ENCODE data around the gene VPS13D. TPM values are rescaled to one million over a fixed set of nuclear protein-coding genes. Genes with fewer than 3 reads are reported as not detected.

VPS13D gene
- total and polyA plus RNA-seq, 2 of the 4 experiments (the other 2 are of a cell fraction) = 9.0 to 16.3 TPM

DNA sequence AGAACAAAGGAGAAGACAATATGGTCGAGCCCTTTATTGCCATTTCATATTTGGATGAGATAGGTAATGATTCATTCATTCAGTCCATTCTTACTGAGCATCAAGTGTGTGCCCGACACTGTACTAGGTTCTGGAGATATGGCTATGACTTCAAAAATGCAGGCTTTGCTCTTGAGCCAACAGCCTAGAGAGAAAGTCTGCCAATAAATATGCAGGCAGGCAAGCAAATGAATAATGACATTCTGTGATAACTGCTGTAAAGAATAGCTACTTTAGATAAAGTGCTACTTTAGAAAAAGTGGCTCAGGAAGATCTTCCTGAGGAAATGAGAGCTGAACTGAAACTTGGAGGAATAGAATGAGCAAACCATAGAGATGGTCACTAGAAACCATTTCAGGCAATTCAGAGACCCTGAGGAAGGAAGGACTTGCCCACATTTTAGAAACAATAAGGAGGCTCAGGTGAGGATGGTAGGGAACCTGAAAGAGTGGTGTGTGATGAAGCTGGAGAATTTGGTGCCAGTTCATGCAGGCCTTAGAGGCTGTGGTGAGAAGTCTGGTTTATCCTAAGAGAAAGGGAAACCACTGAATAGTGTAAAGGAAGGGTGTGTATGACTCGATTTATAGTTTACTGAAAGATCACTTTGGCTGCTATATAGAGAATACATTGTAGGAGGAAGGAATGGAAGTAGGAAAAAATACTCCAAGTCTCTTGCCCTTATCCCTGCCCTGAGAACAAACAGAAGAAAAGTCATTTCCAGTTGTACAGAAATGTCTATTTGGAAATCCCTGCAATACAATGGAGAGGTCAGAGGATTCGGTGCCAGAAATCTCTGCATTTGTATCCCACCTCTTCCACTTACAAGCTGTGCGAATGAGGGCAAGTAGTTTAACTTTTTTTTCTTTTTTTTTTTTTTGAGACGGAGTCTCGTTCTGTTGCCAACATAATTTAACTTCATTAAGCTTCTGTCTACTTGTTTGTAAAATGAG, 167.9 kb downstream of the VPS13D start:
- H2AK9ac ChIP-seq (replicated peaks; ENCODE audit: low read depth, low read length, poor library complexity) = no peak overlapping the region
- no peak overlapping the region for H2BK120ac ChIP-seq (ENCODE audit: low read depth, low read length)
- dilution Hi-C loops (cut with HindIII; ENCODE audit: low sequenced_read_pairs, unreplicated experiment) = no loop called here
- no peak overlapping the region for H3K14ac ChIP-seq (replicated peaks; ENCODE audit: low read depth, low read length)
- H2BK20ac ChIP-seq (ENCODE audit: low read depth, low read length) = no peak overlapping the region
- in situ Hi-C loops (cut with MboI; ENCODE audit: low sequenced_read_pairs) = no loop called here
- no peak overlapping the region for H3K4me2 ChIP-seq (ENCODE audit: low read depth, low read length)
- no CpG with 5 or more reads among the region's 7 CpGs for WGBS, 2 experiments (ENCODE audit: extremely low coverage in 2 of 2, insufficient read length in 1 of 2)
- H3K27ac ChIP-seq (ENCODE audit: insufficient read depth, low read length) = no peak overlapping the region
- no peak overlapping the region for H3K4me3 ChIP-seq (ENCODE audit: insufficient read depth, low read depth, low read length)
- H3K4me1 ChIP-seq (ENCODE audit: control insufficient read depth, insufficient read depth, low read length) = peaks cover 5% of the 10 kb centered on the region
- no peak overlapping the region for H4K8ac ChIP-seq (ENCODE audit: low read depth in 2 of 2, low read length in 2 of 2)
- ATAC-seq (ENCODE audit: low read depth) = no peak
- H4K20me1 ChIP-seq (ENCODE audit: insufficient read depth, low read length) = no peaks in the 10 kb centered on the region
- H3K23ac ChIP-seq (ENCODE audit: low read depth, low read length) = no peak overlapping the region
- H3K4ac ChIP-seq (ENCODE audit: low read depth, low read length) = no peak overlapping the region
- intact Hi-C loops (cut with micrococcal nuclease) = no loop called here
- no peak overlapping the region for H3K56ac ChIP-seq (ENCODE audit: extremely low read depth, insufficient read depth, low read length)
- ChIA-PET CTCF (interaction anchor here (1.2 kb wide), 1 partner anchor 9 kb away, joined by 3 read pairs; no protein-coding TSS in a partner anchor), POLR2A (ENCODE audit: unreplicated experiment) (no interaction called here)
- H3K79me1 ChIP-seq (ENCODE audit: low read depth in 1 of 2, low read length in 2 of 2) = no peaks in the 10 kb centered on the region
- peaks cover 3% of the 10 kb centered on the region; the same call in 1 of the 2 replicates for H3K9me1 ChIP-seq (ENCODE audit: insufficient read depth, low read length)
- no peak for DNase-seq
- no peaks in the 10 kb centered on the region for H3K27me3 ChIP-seq (ENCODE audit: control insufficient read depth, insufficient read depth, low read length)
- no peak overlapping the region for H2BK5ac ChIP-seq (ENCODE audit: low read depth, low read length, poor library complexity, severe bottlenecking)
- peaks cover 8% of the 10 kb centered on the region for H3K36me3 ChIP-seq (ENCODE audit: control insufficient read depth, insufficient read depth, low read length)
- no peak overlapping the region for H2AFZ ChIP-seq (replicated peaks; ENCODE audit: low read length, poor library complexity)
- no peak overlapping the region for H4K91ac ChIP-seq (ENCODE audit: insufficient read depth, low read depth, low read length)
- H3K9ac ChIP-seq (ENCODE audit: low read depth, low read length) = no peak overlapping the region
- no peak overlapping the region for H2BK15ac ChIP-seq (ENCODE audit: low read depth, low read length)
- BruUV-seq (replicated peaks) = no TSS peak
- no peak overlapping the region for H3K18ac ChIP-seq (ENCODE audit: low read depth, low read length)
- H2AK5ac ChIP-seq (ENCODE audit: low read depth, low read length) = no peak overlapping the region
- H4K5ac ChIP-seq (ENCODE audit: low read depth, low read length) = no peak overlapping the region
- H3K9me3 ChIP-seq (ENCODE audit: control insufficient read depth, insufficient read depth, low read length) = no peaks in the 10 kb centered on the region
- TF ChIP-seq NFE2L2 (IDR thresholded peaks at IDR 0.05; ENCODE audit: low read depth, low read length) (no peak), MAZ (IDR thresholded peaks at IDR 0.05; ENCODE audit: borderline replicate concordance, low read depth, low read length) (no peak), POLR2A (IDR thresholded peaks at IDR 0.05; ENCODE audit: low read depth, low read length) (no peak), SMC3 (IDR thresholded peaks at IDR 0.05; ENCODE audit: low read depth, low read length) (no peak), BHLHE40 (IDR thresholded peaks at IDR 0.05; ENCODE audit: low read depth, low read length) (no peak), RFX5 (IDR thresholded peaks at IDR 0.05; ENCODE audit: low read depth, low read length) (no peak), FOS (IDR thresholded peaks at IDR 0.05; ENCODE audit: low read depth, low read length) (no peak), RCOR1 (IDR thresholded peaks at IDR 0.05; ENCODE audit: insufficient replicate concordance, low read length) (no peak), RAD21 (IDR thresholded peaks at IDR 0.05; ENCODE audit: low read length) (no peak), CHD1 (IDR thresholded peaks at IDR 0.05; ENCODE audit: low read depth, low read length) (no peak), CEBPB (IDR thresholded peaks at IDR 0.05; ENCODE audit: low read depth, low read length) (no peak), MXI1 (IDR thresholded peaks at IDR 0.05; ENCODE audit: borderline replicate concordance, low read depth, low read length) (no peak)
- TF ChIP-seq, protein P1, sequence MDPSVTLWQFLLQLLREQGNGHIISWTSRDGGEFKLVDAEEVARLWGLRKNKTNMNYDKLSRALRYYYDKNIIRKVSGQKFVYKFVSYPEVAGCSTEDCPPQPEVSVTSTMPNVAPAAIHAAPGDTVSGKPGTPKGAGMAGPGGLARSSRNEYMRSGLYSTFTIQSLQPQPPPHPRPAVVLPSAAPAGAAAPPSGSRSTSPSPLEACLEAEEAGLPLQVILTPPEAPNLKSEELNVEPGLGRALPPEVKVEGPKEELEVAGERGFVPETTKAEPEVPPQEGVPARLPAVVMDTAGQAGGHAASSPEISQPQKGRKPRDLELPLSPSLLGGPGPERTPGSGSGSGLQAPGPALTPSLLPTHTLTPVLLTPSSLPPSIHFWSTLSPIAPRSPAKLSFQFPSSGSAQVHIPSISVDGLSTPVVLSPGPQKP (IDR thresholded peaks at IDR 0.05; ENCODE audit: borderline replicate concordance, low read depth, low read length) = no peak
- TF ChIP-seq, protein P2, sequence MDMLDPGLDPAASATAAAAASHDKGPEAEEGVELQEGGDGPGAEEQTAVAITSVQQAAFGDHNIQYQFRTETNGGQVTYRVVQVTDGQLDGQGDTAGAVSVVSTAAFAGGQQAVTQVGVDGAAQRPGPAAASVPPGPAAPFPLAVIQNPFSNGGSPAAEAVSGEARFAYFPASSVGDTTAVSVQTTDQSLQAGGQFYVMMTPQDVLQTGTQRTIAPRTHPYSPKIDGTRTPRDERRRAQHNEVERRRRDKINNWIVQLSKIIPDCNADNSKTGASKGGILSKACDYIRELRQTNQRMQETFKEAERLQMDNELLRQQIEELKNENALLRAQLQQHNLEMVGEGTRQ (IDR thresholded peaks at IDR 0.05; ENCODE audit: low read depth, low read length) = no peak
